Body of pancreas (tissue), 4 donors: ENCODE results near the gene SERPINA10. TPM values are rescaled to one million over a fixed set of nuclear protein-coding genes. Genes with fewer than 3 reads are reported as not detected.

Source experiments
- ATAC-seq: fragments of 150-250 bp; one replicate; pipeline ENCODE4 v1.9.1; 2016
- DNase-seq, 4 donors: peaks; one replicate each; pipeline ENCODE4 v3.0.0-alpha.2; 2019
- H3K27ac ChIP-seq, 4 donors: fragments of 200-600 bp; sonication (generic); 1 replicate in 3 of 4; 2 replicates in 1 of 4; pipeline versions ENCODE4 v1.5.1 to v1.6.1; 2016 to 2019; ENCODE audit warnings: mild to moderate bottlenecking in 1 of 4, mixed read lengths in 1 of 4, moderate library complexity in 1 of 4
- H3K27me3 ChIP-seq, 2 donors: fragments of 200-600 bp; sonication (generic); one replicate each; pipeline ENCODE4 v1.6.0; 2016; ENCODE audit warnings: mild to moderate bottlenecking in 1 of 2
- H3K36me3 ChIP-seq, 2 donors: fragments of 200-600 bp; sonication (generic); replicated peaks in 1 of 2; 2 replicates each; pipeline ENCODE4 v1.5.1; 2016; ENCODE audit warnings: low read depth in 2 of 2; ENCODE audit not compliant: insufficient read depth in 1 of 2
- H3K4me1 ChIP-seq: fragments of 200-600 bp; sonication (generic); one replicate; pipeline ENCODE4 v1.6.0; 2016
- H3K4me3 ChIP-seq, 2 donors: fragments of 200-600 bp; sonication (generic); 1 replicate in 1 of 2; 2 replicates in 1 of 2; pipeline ENCODE4 v1.5.1; 2016 to 2019
- H3K9me3 ChIP-seq, 3 donors: fragments of 200-600 bp; sonication (generic); 1 replicate in 2 of 3; 2 replicates in 1 of 3; pipeline ENCODE4 v1.5.1; 2016
- CTCF ChIP-seq, 7 experiments: fragments of 450-650 bp in 4 of 7; fragments of 200-600 bp in 3 of 7; sonication (generic) in 3 of 7; IDR thresholded peaks; one replicate each; pipeline ENCODE4 v1.5.1; 2016 to 2019; ENCODE audit warnings: antibody characterized with exemption in 7 of 7
- POLR2A ChIP-seq, 3 donors: fragments of 450-650 bp; IDR thresholded peaks; one replicate each; pipeline ENCODE4 v1.6.1; 2016; ENCODE audit warnings: antibody characterized with exemption in 3 of 3, mild to moderate bottlenecking in 2 of 3
- WGBS, 2 donors: methylation state at CpG; one replicate each; pipeline ENCODE4 v1.1.5; 2017; 5-methylcytosine and 5-hydroxymethylcytosine counted together
- intact Hi-C: fragments of 100-400 bp; cut with DNase I; formaldehyde crosslinking; loops from one replicate; pipeline ENCODE4 v1.15.1; 2023
- total RNA-seq, 2 donors: library from RNA; depleted of rRNA; stranded (reverse); fragments of >200 nt; gene quantifications; one replicate each; pipeline ENCODE4 v1.1.0, GENCODE V29; 2016

Gene SERPINA10
- total RNA-seq, 2 donors from 2014 or later = 3.0 TPM; not detected in 1

GRCh38 chr14:94316692-94317091 is 23.6 kb upstream of the SERPINA10 start:
- intact Hi-C loops = no loop called here
- H3K4me1 ChIP-seq = no peaks in the 10 kb centered on the region
- ATAC-seq = no peak
- no peaks in the 10 kb centered on the region for H3K27me3 ChIP-seq
- no peak for TF ChIP-seq CTCF (IDR thresholded peaks at IDR 0.05)
- no peak for TF ChIP-seq POLR2A (IDR thresholded peaks at IDR 0.05)
- no peak overlapping the region for H3K27ac ChIP-seq
- H3K4me3 ChIP-seq = no peak overlapping the region
- 81 to 85% methylated on average over 1 of the region's 1 CpG for WGBS, 2 donors
- H3K9me3 ChIP-seq = no peaks in the 10 kb centered on the region
- H3K36me3 ChIP-seq = no peaks in the 10 kb centered on the region
- no peak for DNase-seq

GRCh38 chr14:94314890-94315289 is 21.8 kb upstream of the SERPINA10 start:
- Histone ChIP-seq H3K4me1 (no peaks in the 10 kb centered on the region), H3K36me3 (no peaks in the 10 kb centered on the region), H3K27me3 (no peaks in the 10 kb centered on the region), H3K27ac (no peak overlapping the region), H3K9me3 (no peaks in the 10 kb centered on the region), H3K4me3 (no peak overlapping the region)
- intact Hi-C loops = no loop called here
- TF ChIP-seq CTCF (IDR thresholded peaks at IDR 0.05) = no peak
- TF ChIP-seq POLR2A (IDR thresholded peaks at IDR 0.05) = no peak
- ATAC-seq (no peak), DNase-seq (no peak)
- WGBS, 2 donors = 72% methylated on average over 2 of the region's 2 CpGs

- TF ChIP-seq POLR2A (IDR thresholded peaks at IDR 0.05) (no peak), CTCF (IDR thresholded peaks at IDR 0.05) (no peak)
- no peaks in the 10 kb centered on the region for H3K36me3 ChIP-seq
- no peak for DNase-seq
- H3K27ac ChIP-seq = no peak overlapping the region
- WGBS, 2 donors = 69 to 75% methylated on average over 8 of the region's 8 CpGs
- no peaks in the 10 kb centered on the region for H3K27me3 ChIP-seq
- no peak for ATAC-seq
- H3K9me3 ChIP-seq = no peaks in the 10 kb centered on the region
- intact Hi-C loops = no loop called here
- no peak overlapping the region for H3K4me3 ChIP-seq
- H3K4me1 ChIP-seq = no peaks in the 10 kb centered on the region
Observed at GRCh38 chr14:94313991-94314655, 21.1 kb upstream of the SERPINA10 start.

GRCh38 chr14:94312481-94313246 is 19.6 kb upstream of the SERPINA10 start:
- Histone ChIP-seq H3K27ac (no peak overlapping the region), H3K4me3 (no peak overlapping the region), H3K36me3 (peaks cover 0 to 4% of the 10 kb centered on the region in 2 donors), H3K4me1 (no peaks in the 10 kb centered on the region), H3K9me3 (no peaks in the 10 kb centered on the region), H3K27me3 (no peaks in the 10 kb centered on the region)
- 67 to 75% methylated on average over 6 of the region's 6 CpGs for WGBS, 2 donors
- TF ChIP-seq POLR2A (IDR thresholded peaks at IDR 0.05) = no peak
- TF ChIP-seq CTCF (IDR thresholded peaks at IDR 0.05) = no peak
- no peak for DNase-seq
- intact Hi-C loops = no loop called here
- ATAC-seq = no peak
